ENCODE results near the gene HSF2. TPM values are rescaled to one million over a fixed set of nuclear protein-coding genes. Genes with fewer than 3 reads are reported as not detected.

The HSF2 gene
- total RNA-seq, 6 experiments from 2014 or later = 2.6 to 4.7 (median 3.3) TPM

DNA sequence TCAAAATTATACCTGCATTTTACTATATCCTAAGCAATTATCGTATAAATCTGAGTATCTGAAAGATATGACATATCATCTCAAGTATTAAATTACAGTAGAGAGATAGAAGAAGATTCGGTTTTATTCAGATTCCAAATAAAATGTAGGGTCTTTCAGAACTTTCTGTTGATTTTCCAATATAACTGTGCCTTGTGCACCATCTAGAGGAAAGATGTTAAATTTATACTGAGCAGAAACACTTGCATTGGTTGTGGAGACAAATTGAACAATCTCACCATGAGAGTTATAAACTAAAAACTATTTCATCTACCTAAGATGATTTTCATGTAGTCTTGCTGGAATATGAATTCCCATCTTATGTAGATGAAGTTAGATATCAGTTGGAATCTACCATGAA, 26.8 kb upstream of the HSF2 start:
- Histone ChIP-seq H3K36me3 (no peaks in the 10 kb centered on the region), H3K9me3 (peaks cover 0 to 2% (median 0%) of the 10 kb centered on the region in 4 donors), H3K27ac (no peak overlapping the region), H3K4me3 (no peak overlapping the region), H3K4me1 (no peaks in the 10 kb centered on the region), H3K27me3 (no peaks in the 10 kb centered on the region)
- TF ChIP-seq, protein P1, sequence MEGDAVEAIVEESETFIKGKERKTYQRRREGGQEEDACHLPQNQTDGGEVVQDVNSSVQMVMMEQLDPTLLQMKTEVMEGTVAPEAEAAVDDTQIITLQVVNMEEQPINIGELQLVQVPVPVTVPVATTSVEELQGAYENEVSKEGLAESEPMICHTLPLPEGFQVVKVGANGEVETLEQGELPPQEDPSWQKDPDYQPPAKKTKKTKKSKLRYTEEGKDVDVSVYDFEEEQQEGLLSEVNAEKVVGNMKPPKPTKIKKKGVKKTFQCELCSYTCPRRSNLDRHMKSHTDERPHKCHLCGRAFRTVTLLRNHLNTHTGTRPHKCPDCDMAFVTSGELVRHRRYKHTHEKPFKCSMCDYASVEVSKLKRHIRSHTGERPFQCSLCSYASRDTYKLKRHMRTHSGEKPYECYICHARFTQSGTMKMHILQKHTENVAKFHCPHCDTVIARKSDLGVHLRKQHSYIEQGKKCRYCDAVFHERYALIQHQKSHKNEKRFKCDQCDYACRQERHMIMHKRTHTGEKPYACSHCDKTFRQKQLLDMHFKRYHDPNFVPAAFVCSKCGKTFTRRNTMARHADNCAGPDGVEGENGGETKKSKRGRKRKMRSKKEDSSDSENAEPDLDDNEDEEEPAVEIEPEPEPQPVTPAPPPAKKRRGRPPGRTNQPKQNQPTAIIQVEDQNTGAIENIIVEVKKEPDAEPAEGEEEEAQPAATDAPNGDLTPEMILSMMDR (IDR thresholded peaks at IDR 0.05) = peak in 2 of 4 donors; percentile 4 to 11
- TF ChIP-seq POLR2A (IDR thresholded peaks at IDR 0.05) = no peak
- DNase-seq (no peak), ATAC-seq (no peak)
- WGBS (ENCODE audit: insufficient coverage, low coverage, low lambda C conversion rate, missing lambda C conversion rate) = 29% methylated on average over 2 of the region's 2 CpGs
- intact Hi-C loops (cut with DNase I) = no loop called here

DNA sequence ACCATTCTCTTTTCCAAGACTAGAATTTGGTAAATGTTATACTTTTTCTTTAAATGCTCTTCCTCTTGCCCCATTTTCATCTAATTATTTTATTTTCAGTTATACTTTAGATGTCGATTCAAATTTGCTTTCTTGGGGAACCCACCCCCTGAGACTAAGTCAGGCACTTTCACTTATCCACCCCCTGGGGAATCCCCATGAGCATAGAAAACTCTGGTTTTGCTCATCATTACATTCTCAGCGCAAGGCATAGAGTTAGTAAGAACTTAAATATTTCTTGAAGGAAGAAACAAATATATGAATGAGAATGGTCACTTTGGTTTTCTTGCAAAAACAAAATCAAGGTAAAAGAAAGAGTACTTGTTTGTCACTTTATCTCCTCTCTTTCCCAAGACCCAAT, 25.1 kb upstream of the HSF2 start:
- H3K4me1 ChIP-seq = no peaks in the 10 kb centered on the region
- H3K9me3 ChIP-seq = peaks cover 0 to 2% (median 0%) of the 10 kb centered on the region in 4 donors
- H3K27ac ChIP-seq = no peak overlapping the region
- ATAC-seq (no peak), DNase-seq (no peak)
- TF ChIP-seq, protein P1 (IDR thresholded peaks at IDR 0.05) = no peak
- intact Hi-C loops (cut with DNase I) = no loop called here
- H3K27me3 ChIP-seq = no peaks in the 10 kb centered on the region
- no peaks in the 10 kb centered on the region for H3K36me3 ChIP-seq
- H3K4me3 ChIP-seq = no peak overlapping the region
- WGBS (ENCODE audit: insufficient coverage, low coverage, low lambda C conversion rate, missing lambda C conversion rate) = 66% methylated on average over 2 of the region's 2 CpGs

DNA sequence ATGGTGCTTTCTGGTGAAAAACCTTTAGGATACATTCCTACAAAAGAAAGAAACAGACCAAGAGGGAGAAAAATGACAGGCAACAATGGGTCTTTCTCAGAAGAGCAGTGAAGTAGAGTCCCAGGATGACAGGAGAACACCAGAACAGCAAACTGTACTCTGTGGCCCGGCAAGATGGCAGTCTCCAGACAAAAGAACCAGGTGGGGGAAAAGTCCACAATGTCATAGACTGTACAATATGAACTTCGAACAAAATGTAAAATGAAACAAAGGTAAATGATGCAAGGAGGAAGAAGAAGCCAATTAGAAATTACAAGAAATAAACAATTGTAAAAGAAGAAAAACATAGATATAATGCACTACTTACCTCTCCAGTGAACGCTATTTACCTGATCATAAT, 23.2 kb upstream of the HSF2 start:
- H3K4me3 ChIP-seq = no peak overlapping the region
- H3K27ac ChIP-seq = no peak overlapping the region
- intact Hi-C loops (cut with DNase I) = no loop called here
- no peaks in the 10 kb centered on the region for H3K4me1 ChIP-seq
- H3K36me3 ChIP-seq = no peaks in the 10 kb centered on the region
- DNase-seq = no peak
- no peaks in the 10 kb centered on the region for H3K27me3 ChIP-seq
- no peak for ATAC-seq
- TF ChIP-seq POLR2A (IDR thresholded peaks at IDR 0.05) = no peak
- TF ChIP-seq, protein P1 (IDR thresholded peaks at IDR 0.05) = no peak
- peaks cover 0 to 2% (median 0%) of the 10 kb centered on the region in 4 donors for H3K9me3 ChIP-seq
- WGBS (ENCODE audit: insufficient coverage, low coverage, low lambda C conversion rate, missing lambda C conversion rate) = 65% methylated on average over 3 of the region's 3 CpGs

DNA sequence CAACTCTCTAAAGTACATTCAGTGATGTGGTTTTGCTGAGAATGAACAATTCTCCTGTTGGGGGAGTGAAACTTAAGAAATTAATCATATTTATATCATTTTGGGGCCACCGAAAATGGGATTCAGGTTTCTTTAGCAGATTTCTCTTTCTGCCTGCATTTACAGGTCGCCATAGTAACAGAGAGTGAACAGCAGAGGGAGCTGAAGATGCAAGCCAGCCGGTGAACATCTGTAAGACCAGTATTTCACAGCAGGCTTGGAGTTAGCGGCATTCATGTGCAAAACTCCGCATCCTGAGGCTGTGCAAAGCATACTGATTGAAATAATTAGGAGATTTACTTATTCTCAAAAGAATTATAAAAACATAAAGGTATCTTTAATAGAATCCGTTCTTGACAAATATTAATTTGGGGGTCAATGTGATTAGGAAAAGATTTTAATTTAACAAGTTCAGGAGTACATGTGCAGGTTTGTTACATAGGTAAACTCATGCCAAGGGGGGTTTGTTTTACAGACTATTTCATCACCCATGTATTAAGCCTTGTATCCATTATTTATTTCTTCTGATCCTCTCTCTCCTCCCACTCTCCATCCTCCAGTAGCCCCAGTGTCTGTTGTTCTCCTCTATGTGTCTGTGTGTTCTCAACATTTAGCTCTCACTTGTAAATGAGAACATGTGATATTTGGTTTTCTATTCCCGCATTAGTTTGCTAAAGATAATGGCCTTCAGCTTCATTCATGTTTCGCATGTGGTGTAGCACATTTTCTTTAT, 17.8 kb upstream of the HSF2 start:
- DNase-seq (peak in 2 of 3 donors; percentile 34 to 53), ATAC-seq (peak; percentile 94 to 98 (median 96))
- no peak overlapping the region for H3K27ac ChIP-seq
- H3K4me1 ChIP-seq = no peaks in the 10 kb centered on the region
- no peaks in the 10 kb centered on the region for H3K36me3 ChIP-seq
- intact Hi-C loops (cut with DNase I) = loop anchor here (10.0 kb wide), 2 partner anchors 143 to 153 kb away; no protein-coding TSS in a partner anchor
- 16% methylated on average over 8 of the region's 8 CpGs for WGBS (ENCODE audit: insufficient coverage, low coverage, low lambda C conversion rate, missing lambda C conversion rate)
- TF ChIP-seq, protein P1 (IDR thresholded peaks at IDR 0.05) = peak; percentile 68 to 81 (median 75)
- no peak for TF ChIP-seq POLR2A (IDR thresholded peaks at IDR 0.05)
- H3K27me3 ChIP-seq = no peaks in the 10 kb centered on the region
- H3K9me3 ChIP-seq = no peaks in the 10 kb centered on the region
- no peak overlapping the region for H3K4me3 ChIP-seq
